ENCODE data around the gene INSIG1. TPM values are rescaled to one million over a fixed set of nuclear protein-coding genes. Genes with fewer than 3 reads are reported as not detected.

Gene INSIG1
- total RNA-seq, 2 donors from 2014 or later: 73.3 to 148 TPM

GRCh38 chr7:155337946-155338631 is 40.4 kb downstream of the INSIG1 start:
- ATAC-seq (no peak), DNase-seq (no peak)
- intact Hi-C loops (cut with DNase I, micrococcal nuclease): no loop called here

- intact Hi-C loops (cut with DNase I, micrococcal nuclease): no loop called here
- DNase-seq (no peak), ATAC-seq (no peak)
Measured at GRCh38 chr7:155338632-155339320, 41.1 kb downstream of the INSIG1 start.

GRCh38 chr7:155339474-155339873 is 41.8 kb downstream of the INSIG1 start:
- DNase-seq: no peak
- intact Hi-C loops (cut with DNase I, micrococcal nuclease): no loop called here
- no peak for ATAC-seq

DNA sequence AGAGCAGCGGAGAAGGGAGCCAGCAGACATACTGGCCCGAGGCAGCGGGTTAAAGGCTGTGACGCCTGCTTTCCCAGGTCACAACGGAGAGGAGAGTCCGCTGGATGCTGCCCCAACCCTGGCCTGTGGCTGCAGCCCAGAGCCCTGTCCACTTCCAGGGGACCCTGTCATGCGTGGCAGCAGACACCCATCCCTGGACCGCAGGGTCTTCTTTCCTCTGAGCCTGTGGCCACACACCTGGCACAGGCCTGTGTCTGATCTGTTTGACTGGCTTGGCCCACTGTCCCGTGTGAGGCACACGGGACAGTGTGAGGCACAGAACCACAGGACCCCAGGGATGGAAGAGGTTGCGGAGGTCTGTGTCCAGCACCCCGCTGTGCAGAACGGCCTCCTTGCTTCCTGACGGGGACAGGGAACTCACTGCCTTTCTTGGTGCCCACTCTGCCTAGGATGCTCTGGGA is 42.4 kb downstream of the INSIG1 start:
- DNase-seq (no peak), ATAC-seq (no peak)
- intact Hi-C loops (cut with DNase I, micrococcal nuclease): loop anchor here in 1 of 2 donors (10.0 kb wide), 1 partner anchor 145 kb away; no protein-coding TSS in a partner anchor

- ATAC-seq (no peak), DNase-seq (no peak)
- intact Hi-C loops (cut with DNase I, micrococcal nuclease): loop anchor here in 1 of 2 donors (10.0 kb wide), 1 partner anchor 146 kb away; no protein-coding TSS in a partner anchor
Measured at GRCh38 chr7:155340721-155341120, 43.0 kb downstream of the INSIG1 start.

DNA sequence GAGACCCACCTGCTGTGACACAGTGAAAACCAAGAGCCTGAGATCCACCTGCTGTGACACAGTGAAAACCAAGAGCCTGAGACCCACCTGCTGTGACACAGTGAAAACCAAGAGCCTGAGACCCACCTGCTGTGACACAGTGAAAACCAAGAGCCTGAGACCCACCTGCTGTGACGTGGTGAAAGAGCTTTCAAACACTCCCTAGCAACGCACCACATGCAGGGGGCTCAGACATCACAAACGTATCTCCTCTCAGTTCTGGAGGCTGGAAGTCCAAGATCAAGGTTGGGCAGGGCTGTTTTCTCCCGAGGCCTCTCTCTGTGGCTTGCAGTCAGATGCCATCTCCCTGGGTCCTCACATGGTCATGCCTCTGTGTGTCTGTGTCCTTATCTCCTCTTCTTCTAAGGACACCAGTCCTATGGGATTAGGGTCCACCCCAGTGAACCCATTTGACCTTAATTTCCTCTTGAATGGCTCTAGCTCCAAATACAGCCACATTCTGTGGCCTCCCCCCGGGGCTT is 43.8 kb downstream of the INSIG1 start:
- ATAC-seq (no peak), DNase-seq (no peak)
- intact Hi-C loops (cut with DNase I, micrococcal nuclease): loop anchor here in 1 of 2 donors (10.0 kb wide), 1 partner anchor 147 kb away; no protein-coding TSS in a partner anchor

- intact Hi-C loops (cut with DNase I, micrococcal nuclease): loop anchor here (2.0 to 10.0 kb wide), 2 partner anchors 148 to 150 kb away; no protein-coding TSS in a partner anchor
- ATAC-seq (no peak), DNase-seq (no peak)
Measured at GRCh38 chr7:155342313-155342712, 44.6 kb downstream of the INSIG1 start.

- no peak for ATAC-seq
- intact Hi-C loops (cut with DNase I, micrococcal nuclease): loop anchor here (2.0 to 10.0 kb wide), 2 partner anchors 148 to 150 kb away; no protein-coding TSS in a partner anchor
- DNase-seq: no peak
Measured at GRCh38 chr7:155343150-155343549, 45.5 kb downstream of the INSIG1 start.

GRCh38 chr7:155343661-155344121 is 46.0 kb downstream of the INSIG1 start:
- ATAC-seq: no peak
- intact Hi-C loops (cut with DNase I, micrococcal nuclease): loop anchor here (2.0 to 10.0 kb wide), 3 partner anchors 149 to 417 kb away; no protein-coding TSS in a partner anchor
- DNase-seq: no peak

DNA sequence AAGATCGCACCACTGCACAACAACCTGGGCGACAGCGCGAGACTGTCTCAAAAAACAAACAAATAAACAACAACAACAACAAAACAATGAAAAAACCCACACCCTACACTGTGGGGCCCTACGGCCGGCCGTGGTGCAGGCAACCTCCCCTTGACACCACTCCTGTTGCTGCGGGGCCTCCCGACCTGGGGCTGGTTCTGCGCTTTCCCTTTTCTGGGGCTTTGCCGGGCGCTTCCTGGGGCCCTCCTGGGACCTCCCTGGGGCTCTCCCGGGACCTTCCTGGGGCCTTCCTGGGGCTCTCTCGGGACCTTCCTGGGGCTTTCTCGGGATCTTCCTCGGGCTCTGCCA is 46.6 kb downstream of the INSIG1 start:
- DNase-seq (no peak), ATAC-seq (peak; percentile 3)
- intact Hi-C loops (cut with DNase I, micrococcal nuclease): loop anchor here (2.0 to 10.0 kb wide), 2 partner anchors 149 to 417 kb away; no protein-coding TSS in a partner anchor

DNA sequence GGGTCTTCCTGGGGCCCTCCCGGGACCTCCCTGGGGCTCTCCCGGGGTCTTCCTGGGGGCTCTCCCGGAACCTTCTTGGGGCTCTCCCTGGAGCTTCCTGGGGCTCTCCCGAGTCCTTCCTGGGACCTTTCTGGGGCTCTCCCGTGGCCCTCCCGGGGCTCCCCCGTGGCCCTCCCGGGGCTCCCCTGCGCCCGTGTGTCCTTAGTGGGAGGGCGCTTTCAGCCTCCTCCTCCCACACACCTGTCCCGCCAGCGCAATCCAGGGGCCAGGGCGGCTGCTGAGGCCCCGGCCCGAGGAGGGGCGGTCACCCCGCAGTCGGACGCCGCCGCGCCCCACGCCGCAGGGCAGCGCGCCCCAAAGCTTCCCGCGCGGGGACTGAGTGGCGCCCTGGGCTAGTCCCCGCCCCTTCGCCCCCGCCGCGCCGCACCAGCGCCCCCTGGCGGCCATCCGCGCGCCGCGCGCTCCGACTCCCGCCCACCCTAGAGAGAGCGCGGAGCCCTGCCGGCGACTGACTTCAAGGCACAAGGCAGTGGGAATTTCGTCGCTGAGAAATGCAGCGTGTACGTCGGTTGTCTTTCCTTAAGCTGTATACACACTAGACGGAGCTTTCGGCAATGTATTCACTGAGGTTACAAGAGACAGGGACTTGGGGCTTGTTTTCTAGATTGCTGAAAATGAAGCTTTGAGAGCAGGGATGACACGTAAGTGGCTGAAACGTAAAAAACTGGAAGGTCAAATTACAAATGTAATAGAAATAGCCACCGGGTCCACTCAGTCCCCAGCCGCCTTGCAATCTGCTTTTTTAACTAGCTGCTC is 47.1 kb downstream of the INSIG1 start:
- ATAC-seq: peak; percentile 96
- intact Hi-C loops (cut with DNase I, micrococcal nuclease): loop anchor here (2.0 to 10.0 kb wide), 2 partner anchors 150 to 418 kb away; no protein-coding TSS in a partner anchor

DNA sequence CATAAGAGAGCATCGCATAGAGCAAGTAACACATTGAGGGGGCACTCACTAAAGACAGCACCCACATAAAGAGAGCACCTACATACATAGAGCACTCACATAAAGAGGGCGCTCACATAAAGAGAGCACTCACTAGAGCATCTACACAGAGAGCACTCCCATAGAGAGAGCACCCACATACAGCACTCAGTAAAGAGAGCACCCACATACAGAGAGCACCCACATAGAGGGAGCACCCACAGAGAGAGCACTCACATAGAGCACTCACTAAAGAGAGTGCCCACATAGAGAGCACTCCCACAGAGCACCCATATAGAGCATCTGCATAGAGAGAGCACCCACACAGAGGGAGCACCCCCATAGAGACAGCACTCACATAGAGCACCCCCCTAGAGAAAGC is 47.8 kb downstream of the INSIG1 start:
- ATAC-seq (peak; percentile 15), DNase-seq (no peak)
- intact Hi-C loops (cut with DNase I, micrococcal nuclease): loop anchor here (2.0 to 10.0 kb wide), 2 partner anchors 151 to 419 kb away; no protein-coding TSS in a partner anchor

More for the DNA sequence above, 47.1 kb downstream of the INSIG1 start:
- peak in 1 of 2 donors; percentile 78 for DNase-seq

GRCh38 chr7:155346285-155346684 is 48.6 kb downstream of the INSIG1 start:
- intact Hi-C loops (cut with DNase I, micrococcal nuclease): loop anchor here in 1 of 2 donors (10.0 kb wide), 1 partner anchor 151 kb away; no protein-coding TSS in a partner anchor
- DNase-seq: no peak
- ATAC-seq: no peak

GRCh38 chr7:155348806-155349205 is 51.1 kb downstream of the INSIG1 start:
- intact Hi-C loops (cut with DNase I, micrococcal nuclease): loop anchor here in 1 of 2 donors (10.0 kb wide), 1 partner anchor 154 kb away; no protein-coding TSS in a partner anchor
- ATAC-seq: no peak

GRCh38 chr7:155349601-155350331 is 52.1 kb downstream of the INSIG1 start:
- DNase-seq (no peak), ATAC-seq (peak; percentile 28)
- intact Hi-C loops (cut with DNase I, micrococcal nuclease): loop anchor here in 1 of 2 donors (10.0 kb wide), 1 partner anchor 155 kb away; no protein-coding TSS in a partner anchor

More at GRCh38 chr7:155348806-155349205, 51.1 kb downstream of the INSIG1 start:
- no peak for DNase-seq

DNA sequence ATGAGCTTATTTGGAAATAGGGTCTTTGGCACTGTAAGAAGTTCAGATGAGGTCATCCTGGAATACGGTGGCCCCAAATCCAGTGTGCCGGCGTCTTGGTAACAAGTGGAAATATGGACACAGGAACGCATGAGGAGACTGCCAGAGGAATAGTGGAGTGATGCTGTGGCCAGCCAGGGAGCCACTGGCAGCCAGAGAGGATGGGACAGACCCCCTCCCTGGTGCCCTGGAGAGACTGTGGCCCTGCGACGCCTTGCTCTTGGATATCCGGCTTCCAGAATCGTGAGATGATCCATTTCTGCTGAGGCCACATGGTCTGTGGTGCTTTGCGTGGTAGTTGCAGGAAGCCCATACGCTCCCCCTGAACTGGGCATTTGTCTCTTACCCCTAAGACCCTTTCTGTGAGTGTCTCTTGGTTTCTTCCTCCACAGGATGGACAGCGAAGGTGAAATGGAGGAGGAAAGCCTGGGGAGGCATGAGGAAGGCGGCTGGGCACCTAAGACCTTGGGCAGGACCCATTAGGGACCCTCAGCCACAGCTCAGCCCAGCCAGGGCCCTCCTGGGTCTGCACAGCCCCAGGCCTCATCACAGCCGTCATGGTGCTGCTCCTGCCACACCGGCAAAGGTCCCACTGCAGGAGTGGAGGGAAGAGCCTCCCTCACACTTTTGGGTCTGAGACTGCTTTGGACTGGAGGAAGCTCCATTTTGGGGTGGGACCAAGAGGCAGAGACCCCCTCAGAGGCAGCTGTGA is 53.6 kb downstream of the INSIG1 start:
- DNase-seq: no peak
- intact Hi-C loops (cut with DNase I, micrococcal nuclease): no loop called here
- no peak for ATAC-seq

Measured in left colon (tissue), 2 donors.